ENCODE data around the gene ZFYVE28. TPM values are rescaled to one million over a fixed set of nuclear protein-coding genes. Genes with fewer than 3 reads are reported as not detected.
A peak's percentile ranks its signal among the peaks of the same experiment; 100 is the strongest.

ZFYVE28 gene
- total RNA-seq, 2 experiments from 2014 or later = 14.8 to 17.2 TPM

DNA sequence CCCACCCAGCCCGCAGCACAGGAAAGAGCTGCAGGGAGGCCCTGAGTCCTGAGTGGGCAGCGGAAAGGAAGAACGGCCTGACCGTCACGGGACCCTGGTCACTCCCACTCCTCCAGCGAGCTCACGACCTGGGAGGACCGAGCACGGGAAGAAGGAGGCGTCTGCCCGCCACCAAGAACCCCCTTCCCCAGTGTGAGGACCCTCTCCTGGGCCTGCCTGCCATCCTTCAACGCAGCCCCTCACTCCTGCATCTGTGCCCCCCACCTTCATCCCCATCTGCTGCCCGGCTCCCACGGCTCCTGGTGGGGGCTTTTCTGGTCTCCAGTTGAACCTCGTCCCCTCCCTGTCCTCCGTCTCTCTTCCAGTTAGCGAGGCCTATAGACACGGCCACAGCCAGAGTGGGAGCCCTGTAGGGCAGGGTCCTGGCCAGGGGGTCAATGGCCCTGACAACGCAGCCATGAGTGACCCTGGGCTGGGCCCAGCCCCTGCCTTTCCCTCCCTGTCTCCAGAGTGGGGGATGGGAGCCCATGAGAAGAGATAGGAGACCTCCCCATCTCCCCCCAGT, 115.2 kb downstream of the ZFYVE28 start:
- Mint-ChIP-seq H3K4me1 (no peaks in the 10 kb centered on the region), H3K9me3 (peaks cover 9% of the 10 kb centered on the region), H3K27ac (no peak overlapping the region), H3K36me3 (ENCODE audit: low read depth) (no peaks in the 10 kb centered on the region), H3K27me3 (no peaks in the 10 kb centered on the region), H3K4me3 (no peak overlapping the region)
- no peak for DNase-seq
- CTCF ChIA-PET = no interaction called here
- POLR2A ChIA-PET = no interaction called here

DNA sequence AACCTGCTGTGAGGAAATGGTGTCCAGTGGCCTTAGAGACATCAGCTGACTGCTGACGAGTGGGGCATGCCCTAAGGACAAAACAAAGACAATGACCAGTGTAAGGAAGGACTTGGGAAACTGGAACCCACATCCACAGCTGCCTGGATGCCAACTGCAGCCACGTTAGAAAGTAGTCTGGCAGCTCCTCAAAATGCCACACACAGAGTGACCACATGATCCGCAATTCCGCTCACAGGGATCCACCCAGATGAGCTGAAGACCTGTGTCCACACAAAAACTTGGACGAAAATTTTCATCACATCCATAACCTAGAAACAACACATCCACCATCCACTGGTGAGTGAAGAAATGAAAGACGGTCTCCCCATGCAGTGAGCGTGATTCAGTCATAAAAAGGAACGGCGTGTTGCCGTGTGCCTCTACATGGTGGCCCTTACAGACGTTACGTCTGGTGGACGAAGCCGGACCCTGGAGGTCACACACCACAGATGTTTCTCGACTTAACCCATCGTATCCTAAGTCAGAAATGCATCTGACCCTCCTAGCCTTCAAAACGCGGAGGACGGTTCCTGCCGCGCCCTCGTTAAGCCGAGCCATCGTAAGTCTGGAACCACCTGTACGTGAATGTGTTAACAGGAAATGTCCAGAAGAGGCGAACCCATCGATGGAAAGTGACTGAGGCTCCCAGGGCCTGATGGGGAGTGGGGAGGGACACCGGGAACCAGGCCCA, 115.9 kb downstream of the ZFYVE28 start:
- Mint-ChIP-seq H3K27me3 (no peaks in the 10 kb centered on the region), H3K27ac (no peak overlapping the region), H3K4me3 (no peak overlapping the region), H3K36me3 (ENCODE audit: low read depth) (no peaks in the 10 kb centered on the region), H3K4me1 (peaks cover 2% of the 10 kb centered on the region), H3K9me3 (peaks cover 5% of the 10 kb centered on the region)
- CTCF ChIA-PET = no interaction called here
- no peak for DNase-seq
- POLR2A ChIA-PET = no interaction called here

- Mint-ChIP-seq H3K27ac (no peak overlapping the region), H3K4me1 (peaks cover 4% of the 10 kb centered on the region), H3K27me3 (no peaks in the 10 kb centered on the region), H3K9me3 (peaks cover 3% of the 10 kb centered on the region), H3K36me3 (ENCODE audit: low read depth) (no peaks in the 10 kb centered on the region), H3K4me3 (no peak overlapping the region)
- ChIA-PET POLR2A (no interaction called here), CTCF (no interaction called here)
- no peak for DNase-seq
Measured at GRCh38 chr4:2301806-2302205, 116.6 kb downstream of the ZFYVE28 start.

GRCh38 chr4:2301225-2301642, 117.2 kb downstream of the ZFYVE28 start:
- Mint-ChIP-seq H3K4me1 (peaks cover 6% of the 10 kb centered on the region), H3K27ac (no peak overlapping the region)
- DNase-seq = no peak

GRCh38 chr4:2300431-2301224, 117.8 kb downstream of the ZFYVE28 start:
- no peak overlapping the region for H3K4me3 Mint-ChIP-seq
- no peak for DNase-seq
- ChIA-PET POLR2A (no interaction called here), CTCF (interaction anchor here (0.8 kb wide), 1 partner anchor 10 kb away, joined by 4 read pairs; no protein-coding TSS in a partner anchor)
- no peaks in the 10 kb centered on the region for H3K27me3 Mint-ChIP-seq
- H3K4me1 Mint-ChIP-seq = peaks cover 8% of the 10 kb centered on the region
- no peaks in the 10 kb centered on the region for H3K36me3 Mint-ChIP-seq (ENCODE audit: low read depth)
- no peaks in the 10 kb centered on the region for H3K9me3 Mint-ChIP-seq
- H3K27ac Mint-ChIP-seq = no peak overlapping the region

More at GRCh38 chr4:2301225-2301642, 117.2 kb downstream of the ZFYVE28 start:
- ChIA-PET POLR2A (no interaction called here), CTCF (no interaction called here)
- Mint-ChIP-seq H3K9me3 (no peaks in the 10 kb centered on the region), H3K4me3 (no peak overlapping the region), H3K36me3 (ENCODE audit: low read depth) (no peaks in the 10 kb centered on the region), H3K27me3 (no peaks in the 10 kb centered on the region)

GRCh38 chr4:2299794-2300193, 118.7 kb downstream of the ZFYVE28 start:
- DNase-seq = no peak
- CTCF ChIA-PET = interaction anchor here (0.6 to 1.2 kb wide), 4 partner anchors 10 to 109 kb away, joined by 3 to 4 read pairs (median 3); no protein-coding TSS in a partner anchor
- no peaks in the 10 kb centered on the region for H3K27me3 Mint-ChIP-seq
- peaks cover 13% of the 10 kb centered on the region for H3K4me1 Mint-ChIP-seq
- POLR2A ChIA-PET = no interaction called here
- H3K4me3 Mint-ChIP-seq = no peak overlapping the region
- peak overlapping the region; percentile 57 for H3K27ac Mint-ChIP-seq
- H3K9me3 Mint-ChIP-seq = no peaks in the 10 kb centered on the region
- H3K36me3 Mint-ChIP-seq (ENCODE audit: low read depth) = no peaks in the 10 kb centered on the region

DNA sequence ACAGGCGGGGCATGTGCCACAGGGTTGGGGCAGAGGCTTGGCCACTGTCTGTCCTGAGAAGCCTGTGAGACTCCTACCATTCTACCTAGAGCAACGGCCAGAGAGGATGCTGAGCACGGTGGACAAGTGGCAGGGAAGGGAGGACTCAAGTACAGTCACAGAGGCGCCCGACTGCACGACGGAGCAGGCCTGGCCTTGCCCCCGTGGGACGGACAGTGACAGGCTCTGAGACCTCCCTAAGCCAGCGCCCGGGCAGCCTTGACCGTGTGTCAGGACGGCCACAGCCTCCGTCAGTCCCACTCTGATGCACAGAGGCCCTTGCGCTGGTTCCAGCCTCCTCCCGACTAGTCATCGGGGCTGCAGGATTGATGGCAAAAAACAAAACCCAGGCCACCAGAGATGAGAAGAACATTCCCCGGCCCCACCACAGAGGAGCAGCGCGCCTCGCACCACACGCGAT, 119.9 kb downstream of the ZFYVE28 start:
- Mint-ChIP-seq H3K9me3 (peaks cover 3% of the 10 kb centered on the region), H3K4me3 (no peak overlapping the region), H3K27me3 (no peaks in the 10 kb centered on the region), H3K27ac (peak overlapping the region; percentile 25), H3K4me1 (peaks cover 13% of the 10 kb centered on the region), H3K36me3 (ENCODE audit: low read depth) (no peaks in the 10 kb centered on the region)
- ChIA-PET POLR2A (no interaction called here), CTCF (no interaction called here)
- DNase-seq = no peak

DNA sequence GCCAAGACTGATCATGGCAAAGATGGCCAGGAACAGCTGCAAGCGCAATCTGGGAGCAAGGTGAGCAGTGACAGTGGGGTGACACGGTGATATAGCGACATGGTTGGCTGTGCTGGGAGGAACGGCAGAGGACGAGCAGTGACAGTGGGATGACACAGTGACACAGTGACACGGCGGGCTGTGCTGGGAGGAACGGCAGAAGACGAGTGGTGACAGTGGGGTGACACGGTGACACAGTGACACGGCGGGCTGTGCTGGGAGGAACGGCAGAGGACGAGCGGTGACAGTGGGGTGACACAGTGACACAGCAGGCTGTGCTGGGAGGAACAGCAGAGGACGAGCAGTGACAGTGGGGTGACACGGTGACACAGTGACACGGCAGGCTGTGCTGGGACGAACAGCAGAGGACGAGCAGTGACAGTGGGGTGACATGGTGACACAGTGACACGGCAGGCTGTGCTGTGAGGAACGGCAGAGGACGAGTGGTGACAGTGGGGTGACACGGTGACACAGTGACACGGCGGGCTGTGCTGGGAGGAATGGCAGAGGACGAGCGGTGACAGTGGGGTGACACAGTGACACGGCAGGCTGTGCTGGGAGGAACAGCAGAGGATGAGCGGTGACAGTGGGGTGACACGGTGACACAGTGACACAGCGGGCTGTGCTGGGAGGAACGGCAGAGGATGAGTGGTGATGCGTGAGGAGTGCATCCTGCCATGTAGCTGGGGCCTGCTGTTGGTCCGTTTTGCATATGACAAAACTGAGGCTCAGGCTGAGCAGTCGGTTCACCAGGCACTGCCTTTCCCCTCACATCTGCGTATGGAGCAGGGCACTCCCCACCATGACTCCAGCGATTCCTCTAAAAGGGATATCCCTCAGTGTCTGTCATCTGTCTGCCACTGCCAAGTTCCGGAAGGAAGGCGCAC, 120.6 kb downstream of the ZFYVE28 start:
- DNase-seq = no peak
- Mint-ChIP-seq H3K36me3 (ENCODE audit: low read depth) (no peaks in the 10 kb centered on the region), H3K9me3 (peaks cover 3% of the 10 kb centered on the region), H3K4me3 (no peak overlapping the region), H3K4me1 (peaks cover 13% of the 10 kb centered on the region), H3K27me3 (no peaks in the 10 kb centered on the region), H3K27ac (peak overlapping the region; percentile 0)
- ChIA-PET CTCF (interaction anchor here (1.5 kb wide), 1 partner anchor 117 kb away, joined by 3 read pairs; no protein-coding TSS in a partner anchor), POLR2A (no interaction called here)

DNA sequence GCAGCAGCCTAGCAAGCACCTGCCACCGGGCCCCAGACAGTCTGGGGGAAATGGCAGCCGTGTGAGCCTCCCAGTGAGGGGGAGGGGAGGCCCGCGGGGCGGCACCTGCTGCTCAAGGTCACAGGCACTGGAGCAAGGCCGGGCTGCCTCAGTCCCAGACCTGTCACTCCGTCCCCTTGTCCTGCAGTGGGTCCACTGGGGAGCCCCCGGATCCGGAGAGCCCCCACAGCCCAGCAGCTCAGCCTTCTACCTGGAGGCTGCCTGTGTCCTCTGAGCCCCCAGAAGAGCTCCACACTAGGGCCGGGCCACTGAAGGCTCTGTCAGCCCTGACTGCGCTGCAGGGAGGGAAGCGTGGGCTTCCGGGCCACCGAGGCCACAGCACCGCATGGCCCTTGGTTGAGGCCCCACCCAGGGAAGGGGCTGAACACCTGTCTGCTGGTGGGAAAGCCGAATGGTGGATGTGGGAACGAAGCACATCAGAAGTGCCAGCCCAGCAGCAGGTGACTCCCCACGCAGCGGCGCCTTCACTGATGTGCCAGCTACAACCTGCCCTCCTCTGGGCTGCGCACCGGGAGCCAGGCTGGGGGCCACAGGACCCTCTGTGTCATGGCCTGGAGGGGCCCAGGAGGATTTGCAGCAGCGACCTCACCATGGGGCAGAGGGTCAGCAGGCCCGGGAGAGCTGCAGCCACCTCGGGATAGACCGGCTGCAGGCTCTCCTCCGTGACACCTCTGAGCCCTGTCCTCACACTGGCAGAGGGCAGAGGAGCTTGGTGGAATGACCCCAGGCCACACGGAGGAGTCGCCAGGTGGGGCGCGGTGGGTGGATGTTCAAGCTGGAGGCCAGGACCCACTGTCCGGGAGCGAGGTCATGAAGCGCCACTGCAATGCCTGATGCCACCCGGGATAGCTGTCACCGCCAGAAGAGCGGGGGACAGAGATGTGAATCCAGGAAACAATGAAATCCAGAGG, 121.5 kb downstream of the ZFYVE28 start:
- no peak for DNase-seq
- no peaks in the 10 kb centered on the region for H3K36me3 Mint-ChIP-seq (ENCODE audit: low read depth)
- CTCF ChIA-PET = interaction anchor here (1.5 kb wide), 1 partner anchor 118 kb away, joined by 3 read pairs; no protein-coding TSS in a partner anchor
- H3K4me3 Mint-ChIP-seq = no peak overlapping the region
- POLR2A ChIA-PET = no interaction called here
- peaks cover 7% of the 10 kb centered on the region for H3K27me3 Mint-ChIP-seq
- peaks cover 15% of the 10 kb centered on the region for H3K4me1 Mint-ChIP-seq
- H3K9me3 Mint-ChIP-seq = peaks cover 3% of the 10 kb centered on the region
- H3K27ac Mint-ChIP-seq = peak overlapping the region; percentile 0

GRCh38 chr4:2295900-2296442, 122.5 kb downstream of the ZFYVE28 start:
- Mint-ChIP-seq H3K9me3 (peaks cover 3% of the 10 kb centered on the region), H3K4me3 (no peak overlapping the region), H3K27me3 (peaks cover 7% of the 10 kb centered on the region), H3K27ac (no peak overlapping the region), H3K4me1 (peaks cover 20% of the 10 kb centered on the region), H3K36me3 (ENCODE audit: low read depth) (no peaks in the 10 kb centered on the region)
- no peak for DNase-seq
- ChIA-PET POLR2A (no interaction called here), CTCF (no interaction called here)

- no peak for DNase-seq
- Mint-ChIP-seq H3K4me1 (peaks cover 25% of the 10 kb centered on the region), H3K27ac (peak overlapping the region; percentile 25), H3K27me3 (peaks cover 7% of the 10 kb centered on the region), H3K9me3 (peaks cover 3% of the 10 kb centered on the region), H3K36me3 (ENCODE audit: low read depth) (no peaks in the 10 kb centered on the region), H3K4me3 (no peak overlapping the region)
- CTCF ChIA-PET = no interaction called here
- POLR2A ChIA-PET = no interaction called here
Measured at GRCh38 chr4:2295500-2295899, 122.9 kb downstream of the ZFYVE28 start.

All from activated CD4-positive, alpha-beta T cell treated with anti-CD3 and anti-CD28 coated beads, Interleukin-2, amount 10 ng/mL, durations not matched to agents 7 days and 5 days (primary cell).